ENCODE data around the gene CPN2. TPM values are rescaled to one million over a fixed set of nuclear protein-coding genes. Genes with fewer than 3 reads are reported as not detected.

The CPN2 gene
- total and polyA plus RNA-seq, 2 of the 8 experiments (the other 6 are each of a cell fraction or from before 2014, with no cell fraction given) = 0.03 TPM; not detected in 1

DNA sequence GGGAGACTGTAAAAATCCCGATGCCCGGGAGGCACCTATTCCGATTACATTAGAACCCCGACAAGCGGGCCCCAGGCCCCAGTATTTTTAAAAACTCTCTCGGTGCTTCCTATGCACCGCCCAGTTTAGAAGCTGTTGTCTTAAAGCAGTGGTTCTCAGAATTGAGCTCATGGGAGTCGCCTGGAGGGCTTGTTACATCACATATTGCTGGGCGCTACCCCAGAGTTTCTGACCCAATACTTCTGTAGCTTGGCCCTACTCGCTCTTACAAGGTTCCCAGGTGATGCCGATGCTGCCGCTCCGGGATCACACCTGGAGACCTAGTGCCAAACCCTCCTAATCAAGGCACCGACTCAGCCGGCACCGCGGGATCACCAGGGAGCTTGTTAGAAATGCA lies 35.2 kb downstream of the CPN2 start:
- Histone ChIP-seq H3K56ac (replicated peaks; ENCODE audit: insufficient read length, low read depth, low read length) (no peak overlapping the region), H3K79me1 (ENCODE audit: low read depth, low read length) (no peaks in the 10 kb centered on the region), H2BK12ac (ENCODE audit: low read depth, low read length) (no peak overlapping the region), H4K91ac (replicated peaks; ENCODE audit: insufficient read length, low read length) (no peak overlapping the region), H2BK15ac (ENCODE audit: low read length) (no peak overlapping the region), H3K27me3 (replicated peaks in 1 of 4; ENCODE audit: control insufficient read depth in 3 of 4, extremely low read depth in 1 of 4, insufficient read depth in 3 of 4, low read length in 3 of 4) (peaks cover 0 to 27% (median 12%) of the 10 kb centered on the region in 4 experiments; a peak in 5 of 7 replicates), H4K5ac (ENCODE audit: insufficient read length, low read depth, low read length) (no peak overlapping the region), H3K36me3 (ENCODE audit: control insufficient read depth in 2 of 4, insufficient read depth in 4 of 4, low read length in 3 of 4) (no peaks in the 10 kb centered on the region), H3K18ac (ENCODE audit: extremely low read depth, low read length) (no peak overlapping the region; the same call in 1 of the 2 replicates), H3K4me1 (replicated peaks in 1 of 4; ENCODE audit: control insufficient read depth in 3 of 4, insufficient read depth in 4 of 4, low read length in 3 of 4) (peaks cover 6 to 23% (median 13%) of the 10 kb centered on the region in 4 experiments), H4K20me1 (replicated peaks in 1 of 2; ENCODE audit: control insufficient read depth in 1 of 2, insufficient read depth in 2 of 2, low read length in 2 of 2) (no peaks in the 10 kb centered on the region), H3K23me2 (ENCODE audit: low read depth, low read length) (peaks cover 4% of the 10 kb centered on the region), H2AFZ (ENCODE audit: low read length) (no peak overlapping the region), H2BK5ac (ENCODE audit: low read depth, low read length) (no peak overlapping the region), H4K8ac (ENCODE audit: extremely low read depth, insufficient read depth, low read length) (no peak overlapping the region), H3K4me2 (ENCODE audit: insufficient read depth in 1 of 2, low read depth in 2 of 2, low read length in 2 of 2) (peak overlapping the region; percentile 25 to 78; a peak in 3 of 4 replicates), H3K14ac (ENCODE audit: insufficient read length) (no peak overlapping the region), H2BK20ac (ENCODE audit: low read length) (no peak overlapping the region), H3K27ac (ENCODE audit: low read depth, low read length) (no peak overlapping the region), H3K9ac (replicated peaks in 1 of 4; ENCODE audit: extremely low read depth in 1 of 4, low read depth in 3 of 4, low read length in 3 of 4) (no peak overlapping the region), H2BK120ac (replicated peaks; ENCODE audit: low read depth, low read length) (no peak overlapping the region), H3K23ac (ENCODE audit: insufficient read length) (no peak overlapping the region), H3K9me3 (ENCODE audit: insufficient read depth in 2 of 2, low read depth in 1 of 2, low read length in 1 of 2) (peaks cover 22 to 27% of the 10 kb centered on the region in 2 experiments), H3K79me2 (ENCODE audit: control insufficient read depth in 1 of 2, insufficient read depth in 2 of 2, low read length in 2 of 2) (no peaks in the 10 kb centered on the region), H3K4ac (replicated peaks; ENCODE audit: insufficient read length, low read depth, low read length) (no peak overlapping the region), H2AK5ac (ENCODE audit: low read depth, low read length) (no peak overlapping the region), H3K4me3 (ENCODE audit: extremely low read depth in 1 of 4, insufficient read depth in 2 of 4, low read depth in 3 of 4, low read length in 4 of 4) (peak overlapping the region in 1 of 4 experiments; percentile 55; a peak in 3 of 8 replicates)
- FAIRE-seq (no peak), DNase-seq (ENCODE audit: low read depth in 1 of 2, low spot score in 2 of 2) (no peak)
- WGBS, 2 experiments (ENCODE audit: extremely low coverage in 1 of 2, insufficient coverage in 1 of 2, insufficient read length in 1 of 2, insufficient replicate concordance in 2 of 2, low coverage in 1 of 2, low lambda C conversion rate in 2 of 2, missing lambda C conversion rate in 1 of 2) = 39% methylated on average over 17 of the region's 17 CpGs; no CpG with 5 or more reads in 1 of the 2 experiments
- ChIA-PET POLR2A (ENCODE audit: partially characterized antibody) (interaction anchor here (1.0 to 1.3 kb wide), 8 partner anchors 9 to 235 kb away, joined by 3 to 6 read pairs (median 3); no protein-coding TSS in a partner anchor), CTCF (ENCODE audit: partially characterized antibody) (interaction anchor here (0.6 to 6.2 kb wide), 73 partner anchors 8 to 1503 kb away, joined by 3 to 79 read pairs (median 5); no protein-coding TSS in a partner anchor)
- TF ChIP-seq, protein P1, sequence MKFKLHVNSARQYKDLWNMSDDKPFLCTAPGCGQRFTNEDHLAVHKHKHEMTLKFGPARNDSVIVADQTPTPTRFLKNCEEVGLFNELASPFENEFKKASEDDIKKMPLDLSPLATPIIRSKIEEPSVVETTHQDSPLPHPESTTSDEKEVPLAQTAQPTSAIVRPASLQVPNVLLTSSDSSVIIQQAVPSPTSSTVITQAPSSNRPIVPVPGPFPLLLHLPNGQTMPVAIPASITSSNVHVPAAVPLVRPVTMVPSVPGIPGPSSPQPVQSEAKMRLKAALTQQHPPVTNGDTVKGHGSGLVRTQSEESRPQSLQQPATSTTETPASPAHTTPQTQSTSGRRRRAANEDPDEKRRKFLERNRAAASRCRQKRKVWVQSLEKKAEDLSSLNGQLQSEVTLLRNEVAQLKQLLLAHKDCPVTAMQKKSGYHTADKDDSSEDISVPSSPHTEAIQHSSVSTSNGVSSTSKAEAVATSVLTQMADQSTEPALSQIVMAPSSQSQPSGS (IDR thresholded peaks at IDR 0.05; ENCODE audit: low read length) = no peak
- TF ChIP-seq CREB1 (IDR thresholded peaks at IDR 0.05) = no peak
- TF ChIP-seq JUN (IDR thresholded peaks at IDR 0.05; ENCODE audit: low read depth, low read length) = no peak
- TF ChIP-seq, protein P2, sequence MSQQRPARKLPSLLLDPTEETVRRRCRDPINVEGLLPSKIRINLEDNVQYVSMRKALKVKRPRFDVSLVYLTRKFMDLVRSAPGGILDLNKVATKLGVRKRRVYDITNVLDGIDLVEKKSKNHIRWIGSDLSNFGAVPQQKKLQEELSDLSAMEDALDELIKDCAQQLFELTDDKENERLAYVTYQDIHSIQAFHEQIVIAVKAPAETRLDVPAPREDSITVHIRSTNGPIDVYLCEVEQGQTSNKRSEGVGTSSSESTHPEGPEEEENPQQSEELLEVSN (IDR thresholded peaks at IDR 0.05) = no peak
- TF ChIP-seq RBBP5 (IDR thresholded peaks at IDR 0.05; ENCODE audit: borderline replicate concordance, low read depth, low read length) = no peak
- TF ChIP-seq CBX5 (IDR thresholded peaks at IDR 0.05; ENCODE audit: low read depth, low read length) = no peak
- no peak for TF ChIP-seq BCL11A (IDR thresholded peaks at IDR 0.05; ENCODE audit: low read depth in 2 of 2, low read length in 2 of 2)
- no peak for TF ChIP-seq SIX5 (IDR thresholded peaks at IDR 0.05; ENCODE audit: low read depth, low read length)
- TF ChIP-seq, protein P3, sequence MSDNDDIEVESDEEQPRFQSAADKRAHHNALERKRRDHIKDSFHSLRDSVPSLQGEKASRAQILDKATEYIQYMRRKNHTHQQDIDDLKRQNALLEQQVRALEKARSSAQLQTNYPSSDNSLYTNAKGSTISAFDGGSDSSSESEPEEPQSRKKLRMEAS (IDR thresholded peaks at IDR 0.05) = no peak
- TF ChIP-seq RAD21 (IDR thresholded peaks at IDR 0.05 in 1 of 2, conservative IDR thresholded peaks at IDR 0.05 in 1 of 2; ENCODE audit: low read depth in 2 of 2, low read length in 2 of 2) = no peak

Measured in H1 (cell line).